ENCODE results near the gene CHTF18. TPM values are rescaled to one million over a fixed set of nuclear protein-coding genes. Genes with fewer than 3 reads are reported as not detected.
"Not testable (repeated sequence)": the region's sequence is repeated elsewhere in the genome, so short reads cannot be mapped to it uniquely, and the experiment has no call there.

The CHTF18 gene
- total RNA-seq, 2 experiments from 2014 or later = 125 to 146 TPM

GRCh38 chr16:818592-818991 lies 30.2 kb downstream of the CHTF18 start:
- Histone ChIP-seq H3K4me2 (ENCODE audit: low read length) (no peak overlapping the region), H3K27ac (ENCODE audit: low read depth, low read length, poor library complexity, severe bottlenecking) (no peak overlapping the region), H3K4me1 (ENCODE audit: insufficient read depth, low read length, poor library complexity, severe bottlenecking) (no peaks in the 10 kb centered on the region), H3K36me3 (ENCODE audit: insufficient read depth, low read length) (no peaks in the 10 kb centered on the region), H2AFZ (ENCODE audit: low read length) (no peak overlapping the region), H3K4me3 (ENCODE audit: low read depth, low read length, poor library complexity, severe bottlenecking) (no peak overlapping the region), H3K9me2 (ENCODE audit: insufficient read depth, low read length) (no peaks in the 10 kb centered on the region), H3K9me3 (ENCODE audit: low read length) (no peaks in the 10 kb centered on the region), H3K79me2 (ENCODE audit: insufficient read depth, low read depth, low read length) (no peaks in the 10 kb centered on the region), H4K20me1 (ENCODE audit: insufficient read depth, low read length) (no peaks in the 10 kb centered on the region)
- CTCF ChIA-PET (ENCODE audit: unreplicated experiment) = no interaction called here
- POLR2A ChIA-PET = no interaction called here
- no TSS peak for BruUV-seq (replicated peaks)
- TF ChIP-seq CTCF (conservative IDR thresholded peaks at IDR 0.05; ENCODE audit: low read length) = no peak
- TF ChIP-seq EZH2phosphoT487 (IDR thresholded peaks at IDR 0.05; ENCODE audit: borderline replicate concordance, low read depth, low read length) = no peak
- intact Hi-C loops (cut with micrococcal nuclease; ENCODE audit: unreplicated experiment) = no loop called here
- DNase-seq (ENCODE audit: low spot score) = no peak

- H3K4me2 ChIP-seq (ENCODE audit: low read length) = no peak overlapping the region
- ChIA-PET CTCF (ENCODE audit: unreplicated experiment) (no interaction called here), POLR2A (no interaction called here)
- no peaks in the 10 kb centered on the region for H3K9me2 ChIP-seq (ENCODE audit: insufficient read depth, low read length)
- H3K4me1 ChIP-seq (ENCODE audit: insufficient read depth, low read length, poor library complexity, severe bottlenecking) = no peaks in the 10 kb centered on the region
- no peak for DNase-seq (ENCODE audit: low spot score)
- no peak overlapping the region for H3K27ac ChIP-seq (ENCODE audit: low read depth, low read length, poor library complexity, severe bottlenecking)
- intact Hi-C loops (cut with micrococcal nuclease; ENCODE audit: unreplicated experiment) = no loop called here
- no peak for TF ChIP-seq EZH2phosphoT487 (IDR thresholded peaks at IDR 0.05; ENCODE audit: borderline replicate concordance, low read depth, low read length)
- TF ChIP-seq CTCF (conservative IDR thresholded peaks at IDR 0.05; ENCODE audit: low read length) = no peak
- H3K36me3 ChIP-seq (ENCODE audit: insufficient read depth, low read length) = no peaks in the 10 kb centered on the region
- H4K20me1 ChIP-seq (ENCODE audit: insufficient read depth, low read length) = no peaks in the 10 kb centered on the region
- no peak overlapping the region for H2AFZ ChIP-seq (ENCODE audit: low read length)
- no peaks in the 10 kb centered on the region for H3K9me3 ChIP-seq (ENCODE audit: low read length)
- no TSS peak for BruUV-seq (replicated peaks)
- H3K79me2 ChIP-seq (ENCODE audit: insufficient read depth, low read depth, low read length) = no peaks in the 10 kb centered on the region
- H3K4me3 ChIP-seq (ENCODE audit: low read depth, low read length, poor library complexity, severe bottlenecking) = no peak overlapping the region
Measured at GRCh38 chr16:819336-820043, 31.1 kb downstream of the CHTF18 start.

- DNase-seq (ENCODE audit: low spot score); H3K9me3 ChIP-seq (ENCODE audit: low read length); intact Hi-C loops (cut with micrococcal nuclease; ENCODE audit: unreplicated experiment); POLR2A ChIA-PET; H3K36me3 ChIP-seq (ENCODE audit: insufficient read depth, low read length); H3K4me3 ChIP-seq (ENCODE audit: low read depth, low read length, poor library complexity, severe bottlenecking); H3K27ac ChIP-seq (ENCODE audit: low read depth, low read length, poor library complexity, severe bottlenecking); H3K9me2 ChIP-seq (ENCODE audit: insufficient read depth, low read length); H2AFZ ChIP-seq (ENCODE audit: low read length); H3K79me2 ChIP-seq (ENCODE audit: insufficient read depth, low read depth, low read length); CTCF ChIA-PET (ENCODE audit: unreplicated experiment); H3K4me2 ChIP-seq (ENCODE audit: low read length); H3K4me1 ChIP-seq (ENCODE audit: insufficient read depth, low read length, poor library complexity, severe bottlenecking); BruUV-seq (replicated peaks); H4K20me1 ChIP-seq (ENCODE audit: insufficient read depth, low read length): not testable (repeated sequence)
Measured at GRCh38 chr16:820044-820408, 31.6 kb downstream of the CHTF18 start.

All from OCI-LY7 (cell line).